ENCODE results near the gene ELSPBP1. TPM values are rescaled to one million over a fixed set of nuclear protein-coding genes. Genes with fewer than 3 reads are reported as not detected.
A peak's percentile ranks its signal among the peaks of the same experiment; 100 is the strongest.
"Not testable (repeated sequence)": the region's sequence is repeated elsewhere in the genome, so short reads cannot be mapped to it uniquely, and the experiment has no call there.

ELSPBP1 gene
- total RNA-seq (2022) (not detected in 2 replicates), Bru-seq, nascent RNA (not detected), BruChase-seq, experiment 1, labeled RNA remaining after a 6-hour chase (not detected), BruChase-seq, experiment 2, labeled RNA remaining after a 2-hour chase (not detected)
- long read RNA-seq: 0 reads

- no peaks in the 10 kb centered on the region for H3K36me3 Mint-ChIP-seq (ENCODE audit: insufficient read depth, unreplicated experiment)
These were observed at the start of gene ELSPBP1 for GRCh38 chr19:47994209-47994802. ELSPBP1 (plus strand) TSS chr19:47994632; CDS start chr19:48008668, 14,036 bp downstream.

GRCh38 chr19:47949852-47950521, 44.4 kb upstream of the ELSPBP1 start:
- H3K27me3 Mint-ChIP-seq (ENCODE audit: unreplicated experiment); H3K9me3 Mint-ChIP-seq (ENCODE audit: low read depth, unreplicated experiment); H3K27ac Mint-ChIP-seq (ENCODE audit: unreplicated experiment); intact Hi-C loops (cut with micrococcal nuclease; ENCODE audit: unreplicated experiment); BruUV-seq (replicated peaks); H3K4me3 Mint-ChIP-seq (ENCODE audit: low read depth, unreplicated experiment); DNase-seq; H3K4me1 Mint-ChIP-seq (ENCODE audit: low read depth, unreplicated experiment); H3K36me3 Mint-ChIP-seq (ENCODE audit: insufficient read depth, unreplicated experiment); CTCF ChIA-PET: not testable (repeated sequence)
- TF ChIP-seq CTCF (IDR thresholded peaks at IDR 0.05; ENCODE audit: unreplicated experiment): peak; percentile 77

More at GRCh38 chr19:47994209-47994802, at the start of gene ELSPBP1:
- no peaks in the 10 kb centered on the region for H3K4me1 Mint-ChIP-seq (ENCODE audit: low read depth, unreplicated experiment)
- peaks cover 5% of the 10 kb centered on the region for H3K9me3 Mint-ChIP-seq (ENCODE audit: low read depth, unreplicated experiment)
- H3K4me3 Mint-ChIP-seq (ENCODE audit: low read depth, unreplicated experiment): no peak within 1 kb of the TSS
- CTCF ChIA-PET: interaction anchor here (0.6 kb wide), 1 partner anchor 979 kb away, joined by 3 read pairs; no protein-coding TSS in a partner anchor
- TF ChIP-seq CTCF (IDR thresholded peaks at IDR 0.05; ENCODE audit: unreplicated experiment): no peak
- BruUV-seq (replicated peaks): no TSS peak
- no peak within 1 kb of the TSS for H3K27ac Mint-ChIP-seq (ENCODE audit: unreplicated experiment)
- intact Hi-C loops (cut with micrococcal nuclease; ENCODE audit: unreplicated experiment): no loop called here
- no peak for DNase-seq
- H3K27me3 Mint-ChIP-seq (ENCODE audit: unreplicated experiment): peaks cover 64% of the 10 kb centered on the region

- H3K9me3 Mint-ChIP-seq (ENCODE audit: low read depth, unreplicated experiment); H3K27ac Mint-ChIP-seq (ENCODE audit: unreplicated experiment); CTCF ChIA-PET; intact Hi-C loops (cut with micrococcal nuclease; ENCODE audit: unreplicated experiment); H3K27me3 Mint-ChIP-seq (ENCODE audit: unreplicated experiment); H3K4me1 Mint-ChIP-seq (ENCODE audit: low read depth, unreplicated experiment); H3K36me3 Mint-ChIP-seq (ENCODE audit: insufficient read depth, unreplicated experiment); DNase-seq; BruUV-seq (replicated peaks); H3K4me3 Mint-ChIP-seq (ENCODE audit: low read depth, unreplicated experiment): not testable (repeated sequence)
These were observed 42.3 kb upstream of the ELSPBP1 start for GRCh38 chr19:47952132-47952531.

GRCh38 chr19:47955936-47956335, 38.5 kb upstream of the ELSPBP1 start:
- CTCF ChIA-PET; H3K4me1 Mint-ChIP-seq (ENCODE audit: low read depth, unreplicated experiment); BruUV-seq (replicated peaks); H3K4me3 Mint-ChIP-seq (ENCODE audit: low read depth, unreplicated experiment); H3K9me3 Mint-ChIP-seq (ENCODE audit: low read depth, unreplicated experiment); DNase-seq; H3K36me3 Mint-ChIP-seq (ENCODE audit: insufficient read depth, unreplicated experiment); H3K27ac Mint-ChIP-seq (ENCODE audit: unreplicated experiment); intact Hi-C loops (cut with micrococcal nuclease; ENCODE audit: unreplicated experiment): not testable (repeated sequence)
- H3K27me3 Mint-ChIP-seq (ENCODE audit: unreplicated experiment): peaks cover 17% of the 10 kb centered on the region

GRCh38 chr19:47973529-47973928, 20.9 kb upstream of the ELSPBP1 start:
- Mint-ChIP-seq H3K36me3 (ENCODE audit: insufficient read depth, unreplicated experiment) (no peaks in the 10 kb centered on the region), H3K9me3 (ENCODE audit: low read depth, unreplicated experiment) (peaks cover 4% of the 10 kb centered on the region), H3K4me1 (ENCODE audit: low read depth, unreplicated experiment) (no peaks in the 10 kb centered on the region), H3K27me3 (ENCODE audit: unreplicated experiment) (peaks cover 72% of the 10 kb centered on the region), H3K4me3 (ENCODE audit: low read depth, unreplicated experiment) (no peak overlapping the region), H3K27ac (ENCODE audit: unreplicated experiment) (no peak overlapping the region)
- CTCF ChIA-PET: interaction anchor here (0.5 to 1.2 kb wide), 3 partner anchors 128 to 594 kb away, joined by 4 to 6 read pairs (median 5); no protein-coding TSS in a partner anchor
- TF ChIP-seq CTCF (IDR thresholded peaks at IDR 0.05; ENCODE audit: unreplicated experiment): no peak
- intact Hi-C loops (cut with micrococcal nuclease; ENCODE audit: unreplicated experiment): no loop called here
- BruUV-seq (replicated peaks): no TSS peak
- DNase-seq: no peak

Measured in Calu3 (cell line).